Tibial artery (tissue), 4 donors: ENCODE measurements around the gene SLC38A8.
A peak's percentile ranks its signal among the peaks of the same experiment; 100 is the strongest.

ENCODE experiments used
- DNase-seq, 2 donors: peaks; one replicate each; pipeline ENCODE4 v3.0.0-alpha.2; 2019
- H3K27ac ChIP-seq, 2 donors: fragments of 200-600 bp; sonication (generic) in 1 of 2; 1 replicate in 1 of 2; 2 replicates in 1 of 2; pipeline ENCODE4 v1.5.1; 2018 to 2019; ENCODE audit warnings: mild to moderate bottlenecking in 1 of 2
- H3K27me3 ChIP-seq, 2 donors: fragments of 200-600 bp; sonication (generic) in 1 of 2; one replicate each; pipeline versions ENCODE4 v1.5.1 to v1.6.0; 2016 to 2019
- H3K36me3 ChIP-seq, 3 donors: fragments of 200-600 bp; sonication (generic) in 2 of 3; one replicate each; pipeline ENCODE4 v1.5.1; 2016 to 2019; ENCODE audit warnings: mild to moderate bottlenecking in 2 of 3
- H3K4me1 ChIP-seq, 4 donors: fragments of 200-600 bp; sonication (generic) in 2 of 4; 1 replicate in 3 of 4; 2 replicates in 1 of 4; pipeline ENCODE4 v1.5.1; 2016 to 2019
- H3K4me3 ChIP-seq, 2 donors: fragments of 200-600 bp; sonication (generic) in 1 of 2; 1 replicate in 1 of 2; 2 replicates in 1 of 2; pipeline ENCODE4 v1.5.1; 2018 to 2019; ENCODE audit warnings: mild to moderate bottlenecking in 2 of 2
- H3K9me3 ChIP-seq, 3 donors: fragments of 200-600 bp; sonication (generic) in 1 of 3; one replicate each; pipeline ENCODE4 v1.5.1; 2016 to 2019
- intact Hi-C: fragments of 100-400 bp; cut with DNase I; formaldehyde crosslinking; loops from one replicate; pipeline ENCODE4 v1.15.0; 2023; ENCODE audit warnings: low total_unique reads
- TF ChIP-seq, protein P1 (sequence below), 2 experiments: fragments of 200-600 bp in 1 of 2; fragments of 450-650 bp in 1 of 2; IDR thresholded peaks; one replicate each; pipeline ENCODE4 v1.5.1; 2017 to 2019; ENCODE audit warnings: antibody characterized with exemption in 2 of 2, mild to moderate bottlenecking in 1 of 2, moderate library complexity in 1 of 2

The SLC38A8 gene

DNA sequence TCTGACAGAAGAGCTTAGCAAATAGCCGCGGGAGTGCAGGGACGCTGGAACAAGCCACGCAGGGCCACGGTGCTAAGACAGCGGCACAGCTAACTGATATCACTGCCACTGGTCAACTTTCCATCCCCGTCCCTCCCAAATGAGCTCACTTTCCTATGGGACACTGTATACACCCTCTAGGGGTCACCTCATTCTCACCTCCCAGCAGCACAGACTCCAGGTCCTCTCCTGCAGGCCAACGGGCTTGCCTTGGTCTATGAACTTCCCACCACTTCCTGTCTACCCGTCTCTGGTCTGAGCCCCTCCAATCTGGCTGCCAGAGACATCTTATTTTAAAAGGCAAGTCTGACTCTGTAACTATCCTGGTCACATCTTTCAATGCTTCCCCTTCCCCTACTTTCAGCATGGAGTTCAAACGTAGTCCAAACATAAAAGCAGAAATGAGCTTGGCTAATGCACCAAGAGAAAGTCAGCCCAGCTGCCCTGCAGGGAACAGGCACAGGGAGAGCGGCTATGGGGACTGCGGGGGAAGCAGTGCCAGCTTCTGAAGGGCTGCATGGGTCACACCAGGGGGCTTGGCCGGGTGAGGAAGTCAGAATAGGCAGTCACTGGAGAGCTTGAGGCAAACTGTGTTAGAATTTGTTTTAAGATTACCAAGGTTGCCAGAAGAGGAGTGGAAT, 26.3 kb upstream of the SLC38A8 start:
- TF ChIP-seq, protein P1, sequence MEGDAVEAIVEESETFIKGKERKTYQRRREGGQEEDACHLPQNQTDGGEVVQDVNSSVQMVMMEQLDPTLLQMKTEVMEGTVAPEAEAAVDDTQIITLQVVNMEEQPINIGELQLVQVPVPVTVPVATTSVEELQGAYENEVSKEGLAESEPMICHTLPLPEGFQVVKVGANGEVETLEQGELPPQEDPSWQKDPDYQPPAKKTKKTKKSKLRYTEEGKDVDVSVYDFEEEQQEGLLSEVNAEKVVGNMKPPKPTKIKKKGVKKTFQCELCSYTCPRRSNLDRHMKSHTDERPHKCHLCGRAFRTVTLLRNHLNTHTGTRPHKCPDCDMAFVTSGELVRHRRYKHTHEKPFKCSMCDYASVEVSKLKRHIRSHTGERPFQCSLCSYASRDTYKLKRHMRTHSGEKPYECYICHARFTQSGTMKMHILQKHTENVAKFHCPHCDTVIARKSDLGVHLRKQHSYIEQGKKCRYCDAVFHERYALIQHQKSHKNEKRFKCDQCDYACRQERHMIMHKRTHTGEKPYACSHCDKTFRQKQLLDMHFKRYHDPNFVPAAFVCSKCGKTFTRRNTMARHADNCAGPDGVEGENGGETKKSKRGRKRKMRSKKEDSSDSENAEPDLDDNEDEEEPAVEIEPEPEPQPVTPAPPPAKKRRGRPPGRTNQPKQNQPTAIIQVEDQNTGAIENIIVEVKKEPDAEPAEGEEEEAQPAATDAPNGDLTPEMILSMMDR (IDR thresholded peaks at IDR 0.05): no peak
- no peak overlapping the region for H3K27ac ChIP-seq
- no peak for DNase-seq

DNA sequence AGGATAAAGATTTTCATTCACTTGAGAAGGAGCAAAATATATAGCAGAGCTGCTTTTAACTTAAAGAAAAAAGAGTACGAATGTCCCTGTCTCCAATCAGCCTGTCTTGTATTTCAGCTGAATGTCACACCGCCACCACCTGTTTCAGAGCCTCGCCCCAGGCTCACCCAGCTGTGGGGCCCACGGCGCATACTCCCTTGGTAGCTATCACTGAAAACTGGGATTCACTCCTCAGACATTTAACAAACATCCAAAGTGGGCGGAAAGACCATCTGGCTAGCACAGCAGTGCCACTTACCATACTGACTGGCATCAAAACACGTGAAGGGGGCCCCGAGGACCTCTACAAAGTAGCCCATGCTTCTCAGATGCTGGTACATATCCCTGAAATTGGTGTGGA, 25.4 kb upstream of the SLC38A8 start:
- Histone ChIP-seq H3K27me3 (no peaks in the 10 kb centered on the region), H3K9me3 (no peaks in the 10 kb centered on the region), H3K4me1 (no peaks in the 10 kb centered on the region), H3K36me3 (peaks cover 82 to 100% (median 85%) of the 10 kb centered on the region in 3 donors), H3K27ac (no peak overlapping the region), H3K4me3 (no peak overlapping the region)
- no peak for DNase-seq
- TF ChIP-seq, protein P1 (IDR thresholded peaks at IDR 0.05): no peak
- intact Hi-C loops: loop anchor here (10.0 kb wide), 1 partner anchor 243 kb away; no protein-coding TSS in a partner anchor

More for the DNA sequence above, 26.3 kb upstream of the SLC38A8 start:
- Histone ChIP-seq H3K27me3 (no peaks in the 10 kb centered on the region), H3K36me3 (peaks cover 86 to 100% (median 88%) of the 10 kb centered on the region in 3 donors), H3K4me3 (no peak overlapping the region), H3K9me3 (no peaks in the 10 kb centered on the region), H3K4me1 (no peaks in the 10 kb centered on the region)
- intact Hi-C loops: loop anchor here (10.0 kb wide), 1 partner anchor 244 kb away; no protein-coding TSS in a partner anchor

DNA sequence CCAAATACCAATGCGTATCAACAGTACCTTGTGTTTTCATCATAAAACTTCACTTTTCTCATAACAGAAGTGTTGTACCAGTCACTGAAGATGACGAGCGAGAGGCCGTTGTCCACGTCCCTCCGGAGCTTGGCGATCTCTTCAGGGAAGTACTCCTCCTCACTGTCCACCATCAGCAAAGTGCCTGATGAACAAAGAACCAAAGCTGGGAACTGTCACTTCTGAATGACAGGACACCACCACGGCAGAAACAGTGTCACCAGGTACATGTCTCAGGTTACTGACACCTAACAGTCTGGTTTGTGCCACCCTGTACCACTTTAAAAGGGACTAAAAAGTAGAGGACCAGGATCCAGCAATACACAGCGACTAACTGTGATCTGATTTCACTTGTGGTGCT, 25.0 kb upstream of the SLC38A8 start:
- peaks cover 81 to 100% (median 85%) of the 10 kb centered on the region in 3 donors for H3K36me3 ChIP-seq
- no peak overlapping the region for H3K4me3 ChIP-seq
- no peak overlapping the region for H3K27ac ChIP-seq
- H3K9me3 ChIP-seq: no peaks in the 10 kb centered on the region
- intact Hi-C loops: loop anchor here (10.0 kb wide), 1 partner anchor 243 kb away; no protein-coding TSS in a partner anchor
- no peaks in the 10 kb centered on the region for H3K4me1 ChIP-seq
- H3K27me3 ChIP-seq: no peaks in the 10 kb centered on the region
- no peak for DNase-seq
- TF ChIP-seq, protein P1 (IDR thresholded peaks at IDR 0.05): no peak

DNA sequence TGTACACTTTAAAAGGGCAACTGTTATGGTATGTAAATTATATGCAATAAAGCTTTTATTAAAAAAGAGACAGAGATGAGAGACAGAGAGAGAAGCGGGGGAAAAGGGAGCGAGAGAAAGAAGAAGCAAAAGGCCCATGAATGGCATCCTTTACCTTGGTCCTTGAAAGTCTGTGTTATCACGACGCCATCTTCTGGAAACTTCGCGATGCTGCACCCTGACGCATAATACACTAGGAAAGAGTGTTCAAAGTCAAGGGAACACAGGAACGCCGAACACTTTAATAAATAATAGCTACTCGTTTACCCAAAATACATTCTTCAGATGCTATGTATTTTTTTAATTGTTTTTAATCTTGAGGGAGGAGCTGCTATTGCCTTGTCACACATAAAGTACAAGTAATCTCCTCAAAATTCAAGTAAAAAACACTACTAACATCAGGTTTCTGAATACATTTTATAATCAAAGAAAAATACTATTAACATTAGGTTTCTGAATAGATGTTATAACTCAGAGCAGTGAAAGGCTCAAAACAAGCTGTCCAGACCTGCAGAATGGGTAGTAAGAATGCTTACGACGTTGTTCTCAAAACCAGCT, 23.0 kb upstream of the SLC38A8 start:
- TF ChIP-seq, protein P1 (IDR thresholded peaks at IDR 0.05): peak; percentile 58 to 64
- Histone ChIP-seq H3K36me3 (peaks cover 72 to 100% (median 91%) of the 10 kb centered on the region in 3 donors), H3K4me1 (no peaks in the 10 kb centered on the region), H3K27me3 (no peaks in the 10 kb centered on the region), H3K9me3 (no peaks in the 10 kb centered on the region), H3K4me3 (no peak overlapping the region), H3K27ac (no peak overlapping the region)
- intact Hi-C loops: loop anchor here (10.0 kb wide), 1 partner anchor 241 kb away; no protein-coding TSS in a partner anchor
- DNase-seq: peak in 1 of 2 donors; percentile 55

DNA sequence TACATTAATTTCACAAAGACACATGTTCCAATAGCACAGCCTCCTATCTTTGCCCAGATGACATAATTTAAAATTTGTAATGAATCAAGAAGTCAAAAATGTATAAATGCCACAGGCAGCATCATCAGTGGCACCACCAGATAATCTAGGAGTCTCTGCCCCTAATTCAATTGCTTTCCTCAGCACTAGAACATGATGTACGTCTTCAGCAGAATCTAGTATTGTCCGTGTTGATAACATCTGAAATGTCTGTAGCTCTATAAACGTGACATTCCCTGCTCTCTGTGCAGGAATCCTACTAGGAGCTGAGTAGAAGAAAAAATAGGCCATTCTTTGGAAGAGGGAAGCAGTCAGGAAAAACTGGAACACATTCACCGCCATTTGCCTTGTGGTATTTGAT, 21.4 kb upstream of the SLC38A8 start:
- H3K27me3 ChIP-seq: no peaks in the 10 kb centered on the region
- H3K36me3 ChIP-seq: peaks cover 72 to 100% (median 90%) of the 10 kb centered on the region in 3 donors
- H3K4me3 ChIP-seq: no peak overlapping the region
- no peak overlapping the region for H3K27ac ChIP-seq
- no peak for DNase-seq
- intact Hi-C loops: loop anchor here (5.0 to 10.0 kb wide), 2 partner anchors 97 to 239 kb away; partner anchors contain the start of gene NECAB2
- no peaks in the 10 kb centered on the region for H3K9me3 ChIP-seq
- TF ChIP-seq, protein P1 (IDR thresholded peaks at IDR 0.05): no peak
- no peaks in the 10 kb centered on the region for H3K4me1 ChIP-seq
